ENCODE results near the gene MLEC. TPM values are rescaled to one million over a fixed set of nuclear protein-coding genes. Genes with fewer than 3 reads are reported as not detected.

MLEC gene
- total RNA-seq, 2 donors from 2014 or later: 331 to 500 TPM

DNA sequence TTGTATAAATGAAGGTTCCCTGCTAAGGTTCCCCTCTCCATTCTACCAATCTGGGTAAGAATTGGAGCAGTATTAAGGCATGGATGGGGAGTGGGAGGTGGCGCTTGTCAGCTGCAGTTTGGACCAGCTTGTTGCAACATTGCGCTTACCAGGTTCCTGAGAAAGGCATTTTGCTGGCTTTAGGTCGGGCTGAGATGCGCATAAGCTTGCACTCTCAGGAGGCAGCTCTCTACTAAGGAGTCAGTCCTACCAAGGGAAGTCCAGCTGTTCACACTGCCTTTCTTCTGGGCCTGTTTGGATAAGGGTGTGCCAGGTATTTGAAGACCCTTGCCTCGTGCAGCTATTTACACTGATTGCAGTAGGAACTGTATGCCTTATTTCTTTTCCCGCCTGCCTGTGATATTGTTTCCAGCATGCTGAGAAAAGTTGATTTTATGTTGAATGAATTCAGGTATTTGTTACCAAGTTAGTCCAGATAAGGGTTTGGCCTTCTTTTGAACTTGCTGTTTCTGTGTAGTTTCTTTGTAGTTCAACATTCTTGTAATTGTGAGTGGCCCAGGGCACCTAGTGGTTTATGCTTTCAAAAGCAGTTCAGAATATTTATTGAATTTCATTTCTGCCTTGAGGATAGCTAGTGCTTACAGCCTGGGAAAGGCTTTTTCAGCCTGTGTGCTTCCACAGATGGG lies 2.6 kb downstream of the MLEC start:
- H3K36me3 ChIP-seq: peaks cover 6% of the 10 kb centered on the region
- peak overlapping the region; percentile 94 for H3K4me3 ChIP-seq
- peak; percentile 36 for DNase-seq
- peaks cover 18% of the 10 kb centered on the region for H3K4me1 ChIP-seq
- no peaks in the 10 kb centered on the region for H3K9me3 ChIP-seq
- TF ChIP-seq CTCF (IDR thresholded peaks at IDR 0.05): no peak
- peak overlapping the region; percentile 89 for H3K27ac ChIP-seq
- peak overlapping the region in 1 of 2 donors; percentile 80 for H3K9ac ChIP-seq (ENCODE audit: low read depth in 2 of 2, low read length in 2 of 2)
- intact Hi-C loops (cut with DNase I): no loop called here
- no peaks in the 10 kb centered on the region for H3K27me3 ChIP-seq

DNA sequence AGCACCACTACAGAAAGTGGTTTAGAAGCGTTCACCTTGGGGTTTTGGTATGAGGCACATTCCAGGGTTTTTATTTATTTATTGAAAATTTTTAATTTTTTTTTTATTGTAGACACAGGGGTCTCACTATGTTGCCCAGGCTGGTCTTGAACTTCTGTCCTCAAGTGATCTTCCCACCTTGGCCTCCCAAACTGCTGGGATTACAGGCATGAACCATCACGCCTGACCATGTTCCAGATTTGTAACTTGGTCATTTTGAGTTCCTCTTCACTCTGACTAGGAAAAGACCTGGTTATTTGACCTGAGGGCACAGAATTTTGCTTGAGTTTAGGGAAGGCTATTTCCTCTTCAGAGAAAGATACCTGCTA lies 3.1 kb downstream of the MLEC start:
- H3K36me3 ChIP-seq: peaks cover 10% of the 10 kb centered on the region
- H3K4me1 ChIP-seq: peaks cover 18% of the 10 kb centered on the region
- peak overlapping the region in 1 of 2 donors; percentile 80 for H3K9ac ChIP-seq (ENCODE audit: low read depth in 2 of 2, low read length in 2 of 2)
- H3K4me3 ChIP-seq: no peak overlapping the region
- no peaks in the 10 kb centered on the region for H3K9me3 ChIP-seq
- intact Hi-C loops (cut with DNase I): no loop called here
- no peaks in the 10 kb centered on the region for H3K27me3 ChIP-seq
- no peak for DNase-seq
- no peak for TF ChIP-seq CTCF (IDR thresholded peaks at IDR 0.05)
- H3K27ac ChIP-seq: peak overlapping the region; percentile 89

DNA sequence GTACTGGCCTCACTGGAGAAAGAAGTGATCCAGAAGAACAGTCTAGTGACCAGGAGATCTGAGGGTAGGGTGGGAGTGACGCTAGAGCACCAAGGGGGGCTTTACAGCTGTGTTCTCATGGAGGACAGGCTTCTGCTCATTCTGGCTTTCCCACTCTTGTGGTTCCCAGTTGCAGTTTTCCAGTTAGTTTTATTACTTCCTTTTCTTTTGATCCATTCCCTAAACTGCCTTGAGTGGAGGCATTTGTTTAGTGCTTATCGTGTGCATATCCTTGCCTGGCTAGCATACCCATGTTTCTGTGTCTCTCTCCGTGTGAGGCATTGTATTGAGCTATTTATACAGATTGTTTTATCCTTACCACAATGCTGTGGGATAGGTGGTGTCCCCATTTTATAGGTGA lies 4.0 kb downstream of the MLEC start:
- Histone ChIP-seq H3K27ac (peak overlapping the region; percentile 89), H3K4me1 (peaks cover 18% of the 10 kb centered on the region), H3K36me3 (peaks cover 11% of the 10 kb centered on the region), H3K4me3 (no peak overlapping the region), H3K27me3 (no peaks in the 10 kb centered on the region), H3K9me3 (no peaks in the 10 kb centered on the region), H3K9ac (ENCODE audit: low read depth in 2 of 2, low read length in 2 of 2) (peak overlapping the region in 1 of 2 donors; percentile 65)
- DNase-seq: no peak
- TF ChIP-seq CTCF (IDR thresholded peaks at IDR 0.05): no peak
- intact Hi-C loops (cut with DNase I): no loop called here

DNA sequence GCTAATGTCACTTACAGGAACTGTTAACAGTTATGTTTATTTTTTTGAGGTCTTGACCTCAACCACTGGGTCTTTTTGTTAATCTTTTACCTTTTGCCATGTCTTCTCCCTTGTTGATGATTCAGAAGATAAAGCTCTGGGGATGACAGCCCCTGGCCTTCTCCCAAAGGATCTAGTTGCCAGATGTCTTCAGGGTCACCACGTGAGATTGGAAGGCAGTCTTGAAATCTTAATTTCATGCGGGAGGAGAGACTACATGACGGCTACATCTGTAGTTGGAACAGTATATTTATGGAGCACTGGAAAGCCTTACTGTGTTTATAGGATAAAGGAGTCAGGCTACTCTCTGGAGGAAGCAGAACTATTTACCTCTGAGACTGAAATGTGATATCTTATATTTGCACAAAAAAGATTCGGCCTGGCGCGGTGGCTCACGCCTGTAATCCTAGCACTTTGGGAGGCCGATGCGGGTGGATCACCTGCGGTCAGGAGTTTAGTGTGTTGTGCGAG lies 5.6 kb downstream of the MLEC start:
- H3K27me3 ChIP-seq: no peaks in the 10 kb centered on the region
- no peaks in the 10 kb centered on the region for H3K9me3 ChIP-seq
- H3K27ac ChIP-seq: peak overlapping the region; percentile 89
- intact Hi-C loops (cut with DNase I): loop anchor here (2.0 kb wide), 1 partner anchor 18 kb away; the partner anchor contains the start of gene UNC119B
- H3K4me3 ChIP-seq: no peak overlapping the region
- H3K9ac ChIP-seq (ENCODE audit: low read depth in 2 of 2, low read length in 2 of 2): peak overlapping the region in 1 of 2 donors; percentile 13
- peaks cover 18% of the 10 kb centered on the region for H3K4me1 ChIP-seq
- TF ChIP-seq CTCF (IDR thresholded peaks at IDR 0.05): no peak
- no peak for DNase-seq
- H3K36me3 ChIP-seq: peaks cover 14% of the 10 kb centered on the region

DNA sequence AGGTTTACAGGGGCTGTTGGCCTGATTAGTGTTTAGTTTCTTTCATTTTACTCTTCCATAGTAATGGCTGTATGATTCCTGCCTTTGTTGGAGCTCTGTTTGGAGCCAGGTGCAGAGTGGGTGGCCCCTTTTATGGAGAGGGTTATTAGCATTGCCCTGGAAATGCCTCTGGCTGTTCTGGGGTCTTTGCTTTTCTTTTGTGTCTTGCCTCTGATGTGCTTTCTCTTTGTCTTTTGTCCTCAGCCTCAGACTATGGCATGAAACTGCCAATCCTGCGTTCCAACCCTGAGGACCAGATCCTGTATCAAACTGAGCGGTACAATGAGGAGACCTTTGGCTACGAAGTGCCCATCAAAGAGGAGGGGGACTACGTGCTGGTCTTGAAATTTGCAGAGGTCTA lies 6.9 kb downstream of the MLEC start:
- H3K27me3 ChIP-seq: no peaks in the 10 kb centered on the region
- H3K27ac ChIP-seq: no peak overlapping the region
- intact Hi-C loops (cut with DNase I): loop anchor here (2.0 kb wide), 1 partner anchor 17 kb away; the partner anchor contains the start of gene UNC119B
- TF ChIP-seq CTCF (IDR thresholded peaks at IDR 0.05): no peak
- peaks cover 14% of the 10 kb centered on the region for H3K36me3 ChIP-seq
- H3K9me3 ChIP-seq: no peaks in the 10 kb centered on the region
- no peak for DNase-seq
- peak overlapping the region in 1 of 2 donors; percentile 2 for H3K9ac ChIP-seq (ENCODE audit: low read depth in 2 of 2, low read length in 2 of 2)
- H3K4me1 ChIP-seq: peaks cover 18% of the 10 kb centered on the region
- no peak overlapping the region for H3K4me3 ChIP-seq
